AG09309 (cell line): ENCODE data around the gene RAB7A.
A peak's percentile ranks its signal among the peaks of the same experiment; 100 is the strongest.

Experiments used
- DNase-seq: peaks from one replicate; pipeline ENCODE4 v3.0.0-alpha.2; 2010; ENCODE audit warnings: low read depth
- H3K4me3 ChIP-seq: 2 replicates; pipeline ENCODE4 v1.5.1; 2011; ENCODE audit warnings: mild to moderate bottlenecking, low read depth, low read length, moderate library complexity; ENCODE audit not compliant: control insufficient read depth
- TF ChIP-seq, protein P1 (sequence below): IDR thresholded peaks from 2 replicates; pipeline ENCODE4 v1.5.1; 2011; ENCODE audit warnings: mild to moderate bottlenecking, low read depth, low read length, inconsistent platforms; ENCODE audit not compliant: insufficient read depth, control insufficient read depth; ENCODE audit errors: missing control alignments

RAB7A gene

DNA sequence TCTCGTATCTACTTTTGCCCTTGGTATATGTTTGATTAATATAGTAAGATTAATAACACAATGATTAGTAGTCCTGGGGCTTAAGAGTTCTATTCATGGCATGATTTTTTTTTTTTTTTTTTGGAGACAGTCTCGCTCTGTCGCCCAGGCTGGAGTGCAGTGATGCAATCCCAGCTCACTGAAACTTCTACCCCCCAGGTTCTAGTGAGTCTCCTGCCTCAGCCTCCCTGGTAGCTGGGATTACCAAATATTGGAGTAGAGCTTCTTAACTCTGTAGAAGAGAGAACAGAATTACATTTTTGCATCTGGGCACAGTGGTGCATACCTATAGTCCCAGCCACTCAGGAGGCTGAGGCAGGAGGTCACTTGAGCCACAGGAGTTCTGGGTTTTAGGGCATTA, 58.9 kb downstream of the RAB7A start:
- DNase-seq: no peak
- H3K4me3 ChIP-seq: no peak overlapping the region
- TF ChIP-seq, protein P1, sequence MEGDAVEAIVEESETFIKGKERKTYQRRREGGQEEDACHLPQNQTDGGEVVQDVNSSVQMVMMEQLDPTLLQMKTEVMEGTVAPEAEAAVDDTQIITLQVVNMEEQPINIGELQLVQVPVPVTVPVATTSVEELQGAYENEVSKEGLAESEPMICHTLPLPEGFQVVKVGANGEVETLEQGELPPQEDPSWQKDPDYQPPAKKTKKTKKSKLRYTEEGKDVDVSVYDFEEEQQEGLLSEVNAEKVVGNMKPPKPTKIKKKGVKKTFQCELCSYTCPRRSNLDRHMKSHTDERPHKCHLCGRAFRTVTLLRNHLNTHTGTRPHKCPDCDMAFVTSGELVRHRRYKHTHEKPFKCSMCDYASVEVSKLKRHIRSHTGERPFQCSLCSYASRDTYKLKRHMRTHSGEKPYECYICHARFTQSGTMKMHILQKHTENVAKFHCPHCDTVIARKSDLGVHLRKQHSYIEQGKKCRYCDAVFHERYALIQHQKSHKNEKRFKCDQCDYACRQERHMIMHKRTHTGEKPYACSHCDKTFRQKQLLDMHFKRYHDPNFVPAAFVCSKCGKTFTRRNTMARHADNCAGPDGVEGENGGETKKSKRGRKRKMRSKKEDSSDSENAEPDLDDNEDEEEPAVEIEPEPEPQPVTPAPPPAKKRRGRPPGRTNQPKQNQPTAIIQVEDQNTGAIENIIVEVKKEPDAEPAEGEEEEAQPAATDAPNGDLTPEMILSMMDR: no peak

- DNase-seq: no peak
- TF ChIP-seq, protein P1: no peak
- H3K4me3 ChIP-seq: no peak overlapping the region
These were observed 60.5 kb downstream of the RAB7A start for GRCh38 chr3:128786434-128787020.

DNA sequence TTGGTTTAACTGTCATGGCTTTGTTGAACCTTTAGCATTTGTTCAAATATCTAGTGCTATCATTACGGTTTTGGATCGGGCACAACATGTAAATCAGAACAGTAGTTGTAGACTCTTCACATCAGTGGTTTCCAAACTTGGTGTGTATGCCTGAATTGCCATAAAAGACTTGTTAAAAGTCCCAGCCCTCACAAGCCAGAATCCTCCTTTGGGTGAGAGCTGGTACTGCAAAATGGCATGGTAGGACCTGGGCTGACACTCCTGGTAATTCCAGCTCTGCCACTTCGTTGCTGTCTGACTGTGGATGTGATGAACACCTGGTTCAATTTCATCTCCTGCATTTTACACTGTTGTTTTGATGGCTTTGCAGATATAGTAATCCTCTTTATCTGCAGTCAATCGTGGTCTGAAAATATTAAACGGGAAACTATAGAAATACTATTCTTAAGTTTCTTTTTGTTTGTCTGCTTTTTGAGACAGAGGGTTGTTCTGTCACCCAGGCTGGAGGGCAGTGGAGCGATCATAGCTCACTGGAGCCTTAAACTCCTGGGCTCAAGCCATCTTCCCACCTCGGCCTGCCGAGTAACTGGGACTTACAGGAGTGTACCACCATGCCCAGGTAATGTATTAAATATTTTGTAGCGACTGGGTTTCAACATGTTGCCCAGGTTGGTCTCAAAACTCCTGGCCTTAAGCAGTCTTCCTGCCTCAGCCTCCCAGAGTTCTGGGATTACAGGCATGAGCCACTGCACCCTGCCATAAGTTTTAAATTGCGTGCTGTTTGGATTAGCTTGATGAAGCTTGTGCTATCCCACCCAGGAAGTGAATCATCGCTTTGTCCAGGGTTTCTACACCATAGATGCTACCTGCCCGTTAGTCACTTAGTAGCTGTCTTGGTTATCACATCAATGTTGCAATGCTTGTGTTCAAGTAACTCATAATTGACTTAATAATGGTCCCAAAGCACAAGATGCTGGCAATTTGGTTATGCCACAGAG, 61.6 kb downstream of the RAB7A start:
- no peak for DNase-seq
- TF ChIP-seq, protein P1: peak; percentile 20
- no peak overlapping the region for H3K4me3 ChIP-seq

- no peak overlapping the region for H3K4me3 ChIP-seq
- TF ChIP-seq, protein P1: no peak
- DNase-seq: no peak
These were observed 62.4 kb downstream of the RAB7A start for GRCh38 chr3:128788268-128788869.

- peak; percentile 52 for DNase-seq
- H3K4me3 ChIP-seq: no peak overlapping the region
- TF ChIP-seq, protein P1: no peak
These were observed 68.2 kb downstream of the RAB7A start for GRCh38 chr3:128794067-128794768.

DNA sequence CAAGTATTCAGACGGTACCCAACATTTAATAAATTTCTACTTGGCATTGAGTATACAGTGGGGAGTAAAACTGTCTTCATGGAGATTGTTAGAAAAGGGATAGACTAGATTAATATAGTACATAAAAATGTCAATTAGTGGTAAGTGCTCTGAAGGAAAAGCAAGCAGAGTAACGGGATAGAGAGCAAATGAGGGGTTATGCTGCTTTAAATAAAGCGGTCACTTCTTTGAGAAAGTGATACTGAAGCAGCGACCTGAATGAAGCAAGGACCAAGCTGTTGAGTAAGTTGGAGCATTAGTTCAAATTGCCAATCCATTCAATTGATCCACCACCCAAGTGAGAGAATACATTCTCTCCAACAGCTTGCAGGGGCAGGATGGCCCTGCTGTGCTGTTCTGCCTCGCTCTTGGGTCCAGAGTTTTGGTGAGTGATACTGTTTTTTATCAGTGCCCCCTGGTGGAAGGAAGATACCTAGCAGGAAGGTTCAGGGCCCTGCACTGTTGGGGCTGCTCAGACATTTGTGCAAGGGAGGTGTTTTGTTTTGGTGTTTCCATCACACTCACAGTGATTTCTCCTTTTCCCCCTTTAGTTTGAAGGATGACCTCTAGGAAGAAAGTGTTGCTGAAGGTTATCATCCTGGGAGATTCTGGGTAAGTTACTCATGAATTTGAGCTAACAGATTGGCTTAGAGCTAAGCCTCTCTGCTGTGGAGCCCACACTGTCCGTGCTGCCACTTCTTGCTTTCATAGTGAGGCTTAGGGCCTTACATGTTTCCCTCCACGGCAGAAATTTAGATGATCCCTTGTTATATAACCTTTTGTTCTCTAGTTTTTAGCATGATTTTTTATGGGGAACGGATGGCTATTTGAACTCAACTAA, 69.0 kb downstream of the RAB7A start:
- H3K4me3 ChIP-seq: no peak overlapping the region
- TF ChIP-seq, protein P1: peak; percentile 80
- no peak for DNase-seq
